Liver (tissue), 9 donors: ENCODE data around the gene PSMD6. TPM values are rescaled to one million over a fixed set of nuclear protein-coding genes. Genes with fewer than 3 reads are reported as not detected.

Experiments
- DNase-seq: peaks from one replicate; pipeline ENCODE4 v3.0.0-alpha.2; 2017; ENCODE audit warnings: low spot score
- H3K27ac ChIP-seq, 2 donors: one replicate each; pipeline ENCODE4 v1.7.0; 2013; ENCODE audit warnings: inconsistent platforms in 2 of 2, low read length in 2 of 2, control low read depth in 1 of 2, low read depth in 1 of 2, mild to moderate bottlenecking in 1 of 2
- H3K27me3 ChIP-seq, 4 donors: one replicate each; pipeline versions ENCODE4 v1.6.1 to v1.7.0; 2013; ENCODE audit warnings: low read length in 3 of 4, inconsistent platforms in 1 of 4, mild to moderate bottlenecking in 1 of 4, moderate library complexity in 1 of 4; ENCODE audit not compliant: control insufficient read depth in 4 of 4, insufficient read depth in 4 of 4
- H3K36me3 ChIP-seq, 4 donors: one replicate each; pipeline versions ENCODE4 v1.6.1 to v1.7.0; 2013; ENCODE audit warnings: low read length in 3 of 4, mild to moderate bottlenecking in 3 of 4, low read depth in 1 of 4, moderate library complexity in 1 of 4; ENCODE audit not compliant: control insufficient read depth in 4 of 4, insufficient read depth in 3 of 4
- H3K4me1 ChIP-seq, 4 donors: one replicate each; pipeline versions ENCODE4 v1.6.1 to v1.7.0; 2013; ENCODE audit warnings: low read length in 3 of 4, mild to moderate bottlenecking in 3 of 4, moderate library complexity in 1 of 4; ENCODE audit not compliant: control insufficient read depth in 4 of 4, insufficient read depth in 4 of 4
- H3K4me3 ChIP-seq, 3 donors: one replicate each; pipeline versions ENCODE4 v1.6.1 to v1.7.0; 2013; ENCODE audit warnings: low read length in 3 of 3, control low read depth in 1 of 3, low read depth in 1 of 3, mild to moderate bottlenecking in 1 of 3
- H3K9ac ChIP-seq, 2 donors: one replicate each; pipeline ENCODE4 v1.7.0; 2013; ENCODE audit warnings: low read length in 2 of 2, mild to moderate bottlenecking in 2 of 2, moderate library complexity in 2 of 2, control low read depth in 1 of 2, low read depth in 1 of 2
- H3K9me3 ChIP-seq, 4 donors: one replicate each; pipeline versions ENCODE4 v1.6.1 to v1.7.0; 2013; ENCODE audit warnings: low read length in 3 of 4; ENCODE audit not compliant: control insufficient read depth in 4 of 4
- ATF3 ChIP-seq: IDR thresholded peaks from 2 replicates; pipeline ENCODE4 v1.6.1; 2016; ENCODE audit warnings: antibody characterized with exemption
- CTCF ChIP-seq: fragments of 150-350 bp; IDR thresholded peaks from 2 replicates; pipeline ENCODE4 v1.5.1; 2017; ENCODE audit warnings: improper control_type of control experiment, low read depth, low read length; ENCODE audit not compliant: missing input control
- EGR1 ChIP-seq, 2 donors: IDR thresholded peaks; 2 replicates each; pipeline ENCODE4 v1.6.1; 2016 to 2018; ENCODE audit warnings: antibody characterized with exemption in 2 of 2, low read depth in 2 of 2
- FOXA1 ChIP-seq: IDR thresholded peaks from 2 replicates; pipeline ENCODE4 v1.6.1; 2016; ENCODE audit warnings: antibody characterized with exemption
- FOXA2 ChIP-seq: IDR thresholded peaks from 2 replicates; pipeline ENCODE4 v1.6.1; 2016; ENCODE audit warnings: antibody characterized with exemption
- GABPA ChIP-seq, 2 donors: IDR thresholded peaks in 1 of 2; conservative IDR thresholded peaks in 1 of 2; 2 replicates each; pipeline ENCODE4 v1.6.1; 2016; ENCODE audit warnings: antibody characterized with exemption in 2 of 2, mild to moderate bottlenecking in 1 of 2, moderate library complexity in 1 of 2
- HNF4A ChIP-seq, 2 donors: conservative IDR thresholded peaks; 2 replicates each; pipeline ENCODE4 v1.6.1; 2016; ENCODE audit warnings: antibody characterized with exemption in 2 of 2, mild to moderate bottlenecking in 2 of 2
- HNF4G ChIP-seq: IDR thresholded peaks from 2 replicates; pipeline ENCODE4 v1.6.1; 2016; ENCODE audit warnings: antibody characterized with exemption
- JUND ChIP-seq, 2 donors: IDR thresholded peaks; 2 replicates each; pipeline ENCODE4 v1.6.1; 2016; ENCODE audit warnings: antibody characterized with exemption in 2 of 2
- MAX ChIP-seq: IDR thresholded peaks from 2 replicates; pipeline ENCODE4 v1.6.1; 2016; ENCODE audit warnings: antibody characterized with exemption
- NR2F2 ChIP-seq: IDR thresholded peaks from 2 replicates; pipeline ENCODE4 v1.6.1; 2016; ENCODE audit warnings: antibody characterized with exemption
- RAD21 ChIP-seq, 2 donors: IDR thresholded peaks; 2 replicates each; pipeline ENCODE4 v1.6.1; 2016; ENCODE audit warnings: antibody characterized with exemption in 2 of 2, mild to moderate bottlenecking in 2 of 2
- REST ChIP-seq: IDR thresholded peaks from 2 replicates; pipeline ENCODE4 v1.6.1; 2016; ENCODE audit warnings: antibody characterized with exemption, mild to moderate bottlenecking
- RXRA ChIP-seq, 2 donors: IDR thresholded peaks; 2 replicates each; pipeline ENCODE4 v1.6.1; 2017 to 2018; ENCODE audit warnings: antibody characterized with exemption in 2 of 2, mild to moderate bottlenecking in 1 of 2
- SP1 ChIP-seq: IDR thresholded peaks from 2 replicates; pipeline ENCODE4 v1.6.1; 2018; ENCODE audit warnings: antibody characterized with exemption, mild to moderate bottlenecking
- TAF1 ChIP-seq: conservative IDR thresholded peaks from 2 replicates; pipeline ENCODE4 v1.6.1; 2016; ENCODE audit warnings: antibody characterized with exemption, mild to moderate bottlenecking
- YY1 ChIP-seq: IDR thresholded peaks from 2 replicates; pipeline ENCODE4 v1.6.1; 2016; ENCODE audit warnings: antibody characterized with exemption, mild to moderate bottlenecking
- ZBTB33 ChIP-seq: IDR thresholded peaks from 2 replicates; pipeline ENCODE4 v1.6.1; 2016; ENCODE audit warnings: antibody characterized with exemption
- WGBS: extraction: QIAGEN DNeasy Blood & Tissue Kit; methylation state at CpG from one replicate; pipeline ENCODE4 v1.1.7; 2013; 5-methylcytosine and 5-hydroxymethylcytosine counted together
- polyA plus RNA-seq, 2 donors: library from polyadenylated mRNA; stranded (reverse) in 1 of 2; unstranded in 1 of 2; fragments of 200-250 nt in 1 of 2; fragments of >200 nt in 1 of 2; fragmentation: Nextera tagmentation in 1 of 2; extraction: Ambion mirVana in 1 of 2; gene quantifications; one replicate each; pipeline versions ENCODE4 v1.2.1 to v1.2.3, GENCODE V29; 2013 to 2015
- total RNA-seq, 2 donors: library from RNA; depleted of rRNA; stranded (reverse); fragments of >200 nt; gene quantifications; one replicate each; pipeline ENCODE4 v1.2.3, GENCODE V29; 2014
- donor health status: healthy.
- donor health status: healthy.
- donor health status: healthy.
- donor health status: healthy.
- donor health status: healthy.

PSMD6 gene
- total and polyA plus RNA-seq, 4 donors = 49.3 to 72.7 (median 54.9) TPM

- H3K9me3 ChIP-seq = no peaks in the 10 kb centered on the region
- H3K4me1 ChIP-seq = no peaks in the 10 kb centered on the region
- 61% methylated on average over 5 of the region's 5 CpGs for WGBS
- no peak overlapping the region for H3K27ac ChIP-seq
- H3K9ac ChIP-seq = no peak overlapping the region
- H3K4me3 ChIP-seq = no peak overlapping the region
- H3K36me3 ChIP-seq = no peaks in the 10 kb centered on the region
- no peak for DNase-seq
- TF ChIP-seq RXRA (IDR thresholded peaks at IDR 0.05) (no peak), JUND (IDR thresholded peaks at IDR 0.05) (no peak), CTCF (no peak), REST (no peak), MAX (no peak), FOXA2 (no peak), EGR1 (IDR thresholded peaks at IDR 0.05; ENCODE audit: low read depth in 2 of 2) (no peak), TAF1 (no peak), RAD21 (IDR thresholded peaks at IDR 0.05) (no peak), NR2F2 (no peak), ZBTB33 (no peak), GABPA (IDR thresholded peaks at IDR 0.05 in 1 of 2, conservative IDR thresholded peaks at IDR 0.05 in 1 of 2) (no peak), YY1 (no peak), FOXA1 (no peak), HNF4A (conservative IDR thresholded peaks at IDR 0.05) (no peak), HNF4G (no peak), SP1 (no peak), ATF3 (no peak)
- H3K27me3 ChIP-seq = peaks cover 0 to 3% (median 0%) of the 10 kb centered on the region in 4 donors
Measured at GRCh38 chr3:64063207-64063982, 40.1 kb upstream of the PSMD6 start.
